ENCODE data around the gene LKAAEAR1.
A peak's percentile ranks its signal among the peaks of the same experiment; 100 is the strongest.

LKAAEAR1 gene

DNA sequence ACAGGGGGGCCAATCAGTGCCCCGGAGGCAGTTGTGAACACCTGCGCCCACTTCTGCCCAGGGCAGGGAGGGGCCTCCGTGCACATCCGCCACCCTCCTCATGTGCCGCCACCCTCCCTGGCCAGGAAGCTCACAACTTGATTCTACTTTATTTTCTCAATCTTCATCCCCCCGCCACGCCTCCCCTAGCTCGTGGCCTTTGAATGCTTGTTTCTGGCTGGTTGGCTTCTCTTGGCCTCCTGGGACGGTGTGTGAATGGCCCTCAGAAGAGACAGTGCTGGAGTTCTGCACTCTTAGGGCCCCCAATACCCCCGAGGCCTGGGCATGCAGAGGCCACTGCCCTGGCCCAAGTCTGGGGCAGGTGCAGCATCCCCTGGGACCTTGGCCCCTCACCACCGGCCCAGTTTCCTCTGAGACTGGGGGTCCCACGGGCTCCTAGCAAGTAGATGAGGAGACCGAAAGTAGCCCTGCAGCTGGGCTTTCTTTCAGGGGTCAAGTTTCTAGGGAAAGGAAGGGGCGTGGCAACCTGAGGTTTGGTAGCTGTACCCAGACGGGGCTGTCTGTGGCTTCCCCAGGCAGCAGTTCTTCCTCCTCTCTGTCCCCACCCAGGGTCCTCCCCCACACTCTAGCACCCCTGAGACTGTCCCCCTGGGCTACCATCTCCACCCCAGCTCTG lies 6.2 kb downstream of the LKAAEAR1 start:
- peak; percentile 34 to 69 (median 58) for DNase-seq

DNA sequence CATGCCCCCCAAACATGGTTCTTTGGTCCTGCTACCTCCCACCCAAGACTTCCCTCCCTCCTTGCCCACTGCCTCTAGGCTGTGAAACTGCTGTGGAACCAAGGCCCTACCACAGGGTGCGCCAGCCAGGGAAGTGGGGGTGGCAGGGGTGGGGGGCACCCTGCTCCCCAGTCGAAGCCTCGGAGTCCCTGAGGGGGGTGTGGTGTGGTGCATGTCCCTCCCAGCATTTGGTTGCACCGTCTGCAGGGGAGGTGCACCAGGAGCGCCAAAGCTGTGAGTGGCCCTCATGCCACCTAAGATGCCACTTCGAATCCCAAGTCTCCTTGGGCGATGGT lies 6.7 kb downstream of the LKAAEAR1 start:
- DNase-seq, result peak in 1 of 6 experiments; percentile 49

DNA sequence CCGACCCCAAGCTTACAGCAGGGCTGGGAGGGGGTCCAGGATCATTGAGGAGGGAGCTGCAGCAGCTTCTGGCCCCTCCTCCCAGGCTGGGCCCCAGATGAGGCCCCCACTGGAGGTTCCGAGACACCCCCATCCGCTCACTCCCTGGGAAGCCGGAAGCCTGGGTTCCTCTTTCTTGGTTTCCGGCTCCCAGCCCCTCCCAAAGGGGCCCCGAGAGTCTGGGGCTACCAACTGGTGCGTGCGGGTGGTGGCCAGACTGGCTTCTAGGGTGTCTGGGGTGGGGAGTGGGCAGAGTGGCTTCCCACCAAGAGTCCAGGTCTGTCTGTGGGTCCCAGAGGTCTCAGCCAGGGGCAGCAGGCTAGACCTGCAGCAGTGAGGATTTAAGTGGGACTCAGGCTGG lies 7.1 kb downstream of the LKAAEAR1 start:
- peak in 3 of 6 experiments; percentile 9 to 44 (median 22) for DNase-seq

DNA sequence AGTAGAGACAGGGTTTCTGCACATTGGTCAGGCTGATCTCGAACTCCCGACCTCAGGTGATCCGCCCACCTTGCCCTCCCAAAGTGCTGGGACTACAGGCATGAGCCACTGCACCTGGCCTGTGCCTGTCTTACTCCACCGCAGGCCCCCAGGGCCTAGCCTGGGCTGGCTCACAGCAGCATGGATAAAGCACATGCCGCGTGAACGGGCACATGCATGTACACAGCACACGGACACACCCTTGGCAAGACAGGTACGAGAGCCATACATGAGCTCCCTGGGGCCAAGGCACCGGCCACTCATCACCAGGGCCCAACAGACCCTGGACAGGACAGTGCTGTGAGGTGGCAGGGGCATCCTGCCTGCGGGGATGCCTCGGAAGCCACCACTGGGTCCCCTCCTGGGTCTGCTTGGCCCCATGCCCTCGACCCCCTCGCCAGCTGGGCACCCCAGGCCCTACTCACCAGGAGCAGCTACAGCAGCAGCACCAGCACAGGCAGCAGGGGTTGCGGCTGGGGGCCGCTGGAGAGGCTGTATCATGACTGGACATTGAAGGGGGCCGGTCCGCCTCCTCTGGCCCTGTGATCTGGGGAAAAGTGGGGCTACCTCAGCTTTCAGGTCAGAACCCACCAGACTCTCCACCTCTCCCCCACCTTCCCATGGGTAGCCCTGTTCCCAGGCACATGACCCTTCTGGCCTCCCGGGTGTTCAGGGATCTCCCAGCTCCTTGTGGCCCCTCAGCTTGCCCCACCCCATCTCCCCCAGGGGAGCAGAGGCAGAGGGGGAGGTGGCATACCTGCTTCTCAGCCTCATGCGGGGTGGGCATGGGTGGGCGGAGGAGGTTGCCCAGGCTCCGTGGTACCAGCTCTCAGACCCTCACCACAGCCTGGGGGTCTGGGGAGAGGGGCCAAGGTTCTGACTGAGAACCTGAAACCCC lies 7.9 kb downstream of the LKAAEAR1 start:
- no peak for DNase-seq

DNA sequence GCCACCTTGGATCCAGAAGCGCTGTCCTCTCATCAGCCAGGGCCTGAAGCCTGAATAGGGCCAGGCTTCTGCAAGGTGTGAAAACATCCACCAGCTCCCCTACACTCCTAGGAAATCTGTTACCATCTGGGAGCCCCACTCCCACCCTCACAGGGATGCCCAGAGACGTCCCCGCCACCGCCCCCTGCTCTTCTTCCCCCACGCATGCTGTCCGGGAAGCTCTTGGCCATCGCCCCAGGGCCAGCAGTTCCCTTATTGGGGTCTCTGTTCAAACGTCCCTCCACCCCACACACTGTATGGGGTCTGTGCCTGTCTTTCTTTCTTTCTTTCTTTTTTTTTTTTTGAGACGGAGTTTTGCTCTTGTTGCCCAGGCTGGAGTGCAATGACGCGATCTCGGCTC lies 8.6 kb downstream of the LKAAEAR1 start:
- no peak for DNase-seq

DNA sequence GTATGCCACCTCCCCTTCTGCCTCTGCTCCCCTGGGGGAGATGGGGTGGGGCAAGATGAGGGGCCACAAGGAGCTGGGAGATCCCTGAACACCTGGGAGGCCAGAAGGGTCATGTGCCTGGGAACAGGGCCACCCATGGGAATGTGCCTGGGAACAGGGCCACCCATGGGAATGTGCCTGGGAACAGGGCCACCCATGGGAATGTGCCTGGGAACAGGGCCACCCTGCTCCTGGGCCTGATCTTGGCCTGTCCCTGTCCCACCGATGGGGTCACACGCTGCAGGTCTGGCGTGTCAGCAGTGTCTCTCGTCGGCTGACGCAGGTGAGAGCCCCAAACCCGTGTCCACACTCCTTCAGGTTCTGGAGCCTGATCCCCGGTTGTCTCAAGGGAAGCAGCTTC lies 9.2 kb downstream of the LKAAEAR1 start:
- no peak for DNase-seq

DNA sequence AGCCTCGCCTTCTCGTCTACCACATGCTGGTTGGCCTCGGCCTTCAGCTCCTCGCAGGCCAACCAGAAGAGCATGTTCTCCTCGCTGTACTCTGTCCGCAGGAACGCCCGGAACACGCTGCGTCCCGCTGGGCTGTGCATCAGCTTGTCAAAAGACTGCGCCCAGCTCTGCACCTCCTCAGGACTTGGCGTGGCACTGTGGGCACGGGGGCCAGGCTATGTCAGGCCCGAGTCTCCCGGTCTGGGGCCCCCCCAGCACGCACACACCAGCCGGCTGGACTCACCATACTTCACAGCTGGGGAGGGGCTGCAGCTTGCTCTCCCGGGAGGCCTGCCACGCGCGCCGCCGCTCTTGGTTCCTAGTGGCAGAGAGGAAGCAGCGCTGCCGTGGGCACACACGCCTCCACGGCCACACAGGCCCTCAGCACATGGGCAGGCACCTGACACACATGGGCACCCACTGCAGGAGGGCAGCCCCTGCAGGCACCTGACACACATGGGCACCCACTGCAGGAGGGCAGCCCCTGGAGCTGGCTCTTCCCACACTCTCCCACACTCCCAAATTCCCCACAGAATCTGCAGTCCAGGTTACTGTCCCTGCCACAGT lies 9.9 kb downstream of the LKAAEAR1 start:
- no peak for DNase-seq

DNA sequence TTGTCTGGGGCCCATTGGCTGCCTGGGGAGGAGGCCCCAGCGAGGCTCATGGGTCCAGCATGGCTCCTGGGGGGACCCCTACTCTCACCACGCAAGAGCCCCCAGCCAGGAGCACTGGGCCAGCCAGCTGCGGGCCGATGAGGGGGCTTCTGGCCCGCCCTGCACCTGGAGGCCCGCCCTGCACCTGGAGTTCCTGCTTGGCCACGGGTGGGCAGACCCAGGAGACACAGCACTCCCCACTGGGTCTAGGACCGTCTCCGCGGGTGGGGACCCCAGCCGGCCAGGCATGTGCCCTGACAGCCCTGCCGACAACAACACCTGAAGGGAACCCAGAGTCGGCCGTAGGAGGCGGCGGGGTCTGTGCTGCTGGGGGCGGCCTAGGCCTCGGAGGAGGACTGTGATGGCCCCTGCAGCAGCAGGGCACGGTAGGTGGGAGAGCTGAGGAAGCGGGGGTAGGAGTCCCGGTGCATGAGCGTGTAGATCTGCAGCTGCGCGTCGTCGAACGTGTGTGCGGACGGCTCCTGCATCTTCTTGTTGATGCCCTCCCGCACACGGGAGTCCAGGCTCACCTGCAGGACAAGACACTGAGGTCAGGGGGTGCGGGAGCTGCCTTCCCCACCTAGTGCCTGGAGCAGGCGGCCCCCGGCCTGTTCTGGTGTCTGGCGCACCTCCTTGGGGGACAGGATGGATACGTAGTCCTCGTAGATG lies 10.6 kb downstream of the LKAAEAR1 start:
- no peak for DNase-seq

DNA sequence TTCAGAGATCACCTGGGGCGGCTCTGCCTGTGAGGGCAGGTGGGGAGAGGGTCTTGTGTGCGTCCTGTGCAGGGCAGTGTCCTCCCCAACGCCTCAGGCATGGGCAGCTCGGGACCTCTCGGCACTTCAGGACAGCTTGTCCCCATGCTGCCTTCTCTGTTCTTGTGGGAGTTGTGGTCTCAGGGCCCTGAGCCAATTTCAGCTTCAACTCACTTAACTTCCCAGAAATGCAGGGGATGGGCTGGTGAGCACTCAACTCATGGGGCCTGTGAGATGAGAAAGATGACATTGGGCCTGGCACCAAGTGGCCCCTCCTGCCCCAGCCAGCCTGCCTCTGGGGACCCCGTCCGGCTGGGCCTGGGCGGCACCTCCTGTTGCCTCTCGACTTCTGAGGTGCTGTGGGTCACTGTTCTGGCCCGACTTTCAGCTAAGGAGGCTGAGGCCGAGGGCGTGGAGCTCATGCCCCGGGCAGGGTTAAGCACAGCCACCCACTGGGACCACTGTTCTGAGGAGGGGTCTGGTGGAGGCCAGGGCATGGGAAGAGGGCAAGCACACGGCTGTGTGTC lies 11.6 kb downstream of the LKAAEAR1 start:
- no peak for DNase-seq

DNA sequence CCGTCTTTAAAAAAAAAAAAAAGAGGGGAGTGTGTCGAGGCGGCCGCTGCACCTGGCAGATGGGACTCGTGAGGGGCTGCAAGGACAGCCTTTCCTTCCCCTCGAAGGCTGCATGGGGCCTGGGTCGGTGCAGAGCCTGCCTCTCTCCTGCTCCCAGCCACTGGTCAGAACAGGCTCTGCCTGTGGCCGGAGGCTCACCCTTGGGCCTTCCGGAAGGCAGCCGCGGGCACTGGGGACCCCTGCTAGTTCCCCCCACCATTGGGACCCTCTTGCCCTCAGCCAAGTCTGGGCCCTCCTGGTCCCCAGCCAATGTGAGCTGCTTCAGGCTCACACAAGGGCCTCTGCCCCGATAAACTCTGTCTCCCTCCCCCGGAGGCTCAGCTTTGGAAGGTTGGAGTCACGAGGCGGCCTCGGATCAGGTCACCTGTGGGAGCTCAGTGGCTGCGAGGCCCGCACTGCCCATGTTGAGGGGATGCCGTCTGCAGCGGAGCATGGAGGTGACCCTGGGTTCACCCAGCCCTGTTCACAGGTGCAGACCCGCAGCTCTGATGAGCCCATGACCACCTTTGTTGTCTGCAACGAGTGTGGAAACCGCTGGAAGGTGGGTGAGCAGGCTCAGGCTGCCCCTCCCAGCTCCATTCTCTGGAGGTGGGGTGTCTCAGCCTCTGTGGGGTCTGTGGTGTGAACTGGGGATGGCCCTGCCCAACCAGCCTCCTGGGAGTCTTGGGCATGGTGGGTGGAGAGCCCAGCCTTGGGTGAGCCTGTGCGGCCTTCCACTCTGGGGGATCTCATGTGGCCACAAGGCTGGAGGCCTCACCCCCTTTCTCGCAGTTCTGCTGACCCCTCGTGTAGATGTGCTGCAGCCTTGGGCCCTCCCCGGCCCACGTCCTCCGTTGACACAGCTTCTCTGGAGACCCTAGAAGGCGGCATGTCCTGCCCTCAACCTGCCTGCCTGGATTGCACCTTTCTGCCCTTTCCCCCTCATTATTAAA lies 12.6 kb downstream of the LKAAEAR1 start:
- DNase-seq, result no peak

DNA sequence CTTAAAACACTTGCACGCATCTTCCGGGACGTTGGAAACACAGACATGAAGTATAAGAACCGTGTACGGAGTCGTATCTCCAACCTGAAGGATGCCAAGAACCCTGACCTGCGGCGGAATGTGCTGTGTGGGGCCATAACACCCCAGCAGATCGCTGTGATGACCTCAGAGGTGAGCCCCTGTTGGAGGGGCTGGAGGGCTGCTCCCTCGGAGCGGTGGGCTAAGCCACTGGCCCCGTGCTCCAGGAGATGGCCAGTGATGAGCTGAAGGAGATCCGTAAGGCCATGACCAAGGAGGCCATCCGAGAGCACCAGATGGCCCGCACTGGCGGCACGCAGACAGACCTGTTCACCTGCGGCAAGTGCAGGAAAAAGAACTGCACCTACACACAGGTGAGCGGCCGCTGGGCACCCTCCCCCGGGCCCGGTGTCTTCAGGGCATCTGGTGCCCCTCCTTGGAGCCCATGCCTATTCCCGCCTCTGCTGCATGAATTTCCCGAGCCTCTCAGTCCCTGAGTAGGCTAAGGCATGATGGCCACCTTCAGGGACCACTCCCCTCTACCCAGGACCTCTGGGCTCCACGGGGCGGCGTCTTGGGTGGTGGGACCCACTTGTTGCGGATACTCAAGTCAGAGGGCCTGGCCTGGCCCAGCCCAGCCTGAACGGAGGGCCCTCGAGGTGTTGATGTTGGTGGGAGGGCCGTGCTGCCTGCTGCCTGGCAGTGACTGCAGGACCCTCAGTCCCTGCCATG lies 13.8 kb downstream of the LKAAEAR1 start:
- DNase-seq, result no peak

DNA sequence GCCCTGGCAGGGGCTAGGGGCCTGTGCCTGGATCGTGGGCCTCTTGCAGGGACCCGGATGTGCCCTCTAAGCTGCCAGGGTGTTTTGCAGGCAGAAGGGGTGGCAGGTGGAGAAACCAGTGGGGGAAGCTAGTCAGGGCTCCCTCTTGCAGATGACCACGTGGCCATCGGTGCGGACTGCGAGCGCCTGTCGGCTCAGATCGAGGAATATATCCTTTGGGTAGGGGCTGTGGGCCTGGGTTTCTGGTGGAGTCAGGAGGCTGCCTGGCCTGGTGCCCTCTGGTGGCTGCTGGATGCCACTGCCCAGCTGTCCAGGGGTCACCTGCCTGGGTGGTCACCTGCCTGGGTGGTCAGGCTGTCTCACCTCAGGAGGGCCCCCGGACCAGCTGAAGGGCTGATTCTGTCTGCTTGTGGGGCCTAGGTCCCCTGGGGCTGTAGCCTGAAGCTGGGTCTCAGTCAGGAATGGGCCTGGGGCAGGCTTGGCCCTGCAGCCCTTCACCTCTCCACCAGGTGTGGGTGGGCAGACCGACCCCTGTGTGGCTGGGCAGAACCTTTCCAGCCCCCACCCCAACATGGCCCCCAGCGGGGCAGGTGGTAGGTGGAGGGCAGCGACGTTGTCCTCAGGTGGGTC lies 14.5 kb downstream of the LKAAEAR1 start:
- DNase-seq, result no peak

DNA sequence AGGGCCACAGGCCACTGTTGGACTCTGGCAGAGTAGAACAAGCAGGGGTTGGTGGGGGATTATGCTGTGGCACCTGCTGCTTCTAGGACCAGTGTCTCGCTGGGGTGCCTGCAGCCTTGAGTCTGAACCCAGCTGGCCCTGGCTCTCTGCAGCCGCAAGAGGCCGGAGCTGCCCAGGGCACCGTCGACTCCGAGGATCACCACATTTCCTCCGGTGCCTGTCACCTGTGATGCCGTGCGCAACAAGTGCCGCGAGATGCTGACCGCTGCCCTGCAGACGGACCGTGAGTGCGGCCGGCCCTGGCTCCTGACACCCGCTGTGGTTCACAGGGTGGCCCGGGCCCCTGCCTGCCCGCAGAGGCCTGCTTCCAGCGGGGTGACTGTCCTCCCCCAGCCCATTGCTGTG lies 15.0 kb downstream of the LKAAEAR1 start:
- no peak for DNase-seq

DNA sequence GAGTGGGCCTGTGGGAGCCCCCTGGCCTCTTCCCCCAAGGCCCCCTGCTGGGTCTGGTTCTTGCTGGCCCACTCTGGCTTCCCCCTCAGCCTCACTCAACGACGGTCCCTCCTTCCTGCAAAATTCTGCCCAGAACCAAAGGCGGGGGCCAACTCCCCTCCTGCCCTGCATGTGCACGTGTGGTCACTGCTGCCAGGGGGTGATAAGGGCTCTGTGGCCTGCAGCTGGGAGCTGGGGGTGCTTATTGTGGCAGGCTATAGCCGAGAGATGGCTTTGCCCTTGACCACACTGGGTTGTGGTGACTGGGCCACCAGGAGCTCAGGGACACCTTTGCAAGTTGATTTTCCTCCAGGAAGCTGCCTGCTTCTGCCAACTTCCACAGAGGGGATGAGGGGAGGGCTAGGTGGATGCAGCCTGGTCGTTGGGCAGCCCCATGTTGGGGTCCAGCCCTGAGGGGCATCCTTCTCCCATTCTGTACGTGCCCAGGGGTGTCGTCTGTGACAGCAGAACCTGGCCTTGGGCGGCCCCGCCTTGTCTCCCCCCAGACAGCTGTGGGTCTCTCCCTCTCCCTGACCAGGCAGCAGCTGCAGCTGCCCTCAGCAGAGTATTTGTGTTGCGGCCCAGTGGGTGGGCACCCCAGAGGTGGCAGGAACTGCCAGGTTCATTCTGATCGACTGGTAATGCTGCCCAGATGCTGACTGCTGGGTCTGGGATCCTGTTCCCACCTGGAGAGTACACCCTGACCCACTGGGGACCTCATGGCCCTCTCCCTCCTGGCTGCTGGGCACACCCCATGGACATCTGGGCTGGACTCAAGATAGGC lies 15.6 kb downstream of the LKAAEAR1 start:
- DNase-seq, result no peak

DNA sequence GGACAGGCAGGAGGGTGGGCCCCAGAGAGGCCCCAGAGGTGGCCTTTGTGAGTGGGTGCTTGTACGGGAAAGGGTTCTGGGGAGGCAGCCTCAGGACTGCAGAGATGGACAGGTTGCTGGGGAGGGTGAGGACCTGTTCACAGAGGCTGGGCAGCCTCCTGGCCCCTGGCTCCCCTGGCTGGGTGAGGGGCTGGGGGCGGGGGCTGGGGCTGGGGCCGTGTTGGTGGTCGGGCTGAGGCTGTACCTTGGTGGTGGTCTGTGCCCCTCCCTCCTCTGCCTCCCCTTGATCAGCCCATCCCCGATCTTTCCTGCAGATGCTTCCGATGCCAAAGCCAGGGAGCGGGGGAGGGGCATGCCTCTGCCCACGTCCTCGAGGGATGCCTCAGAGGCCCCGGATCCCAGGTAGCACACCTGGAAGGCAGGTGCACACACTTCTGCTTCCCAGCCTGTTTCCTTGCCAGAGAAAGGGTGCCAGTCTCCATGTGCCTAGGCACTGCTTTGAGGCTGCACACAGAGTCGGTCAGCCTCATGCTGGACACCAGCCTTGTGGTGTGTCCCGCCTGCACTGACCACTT lies 16.4 kb downstream of the LKAAEAR1 start:
- no peak for DNase-seq

DNA sequence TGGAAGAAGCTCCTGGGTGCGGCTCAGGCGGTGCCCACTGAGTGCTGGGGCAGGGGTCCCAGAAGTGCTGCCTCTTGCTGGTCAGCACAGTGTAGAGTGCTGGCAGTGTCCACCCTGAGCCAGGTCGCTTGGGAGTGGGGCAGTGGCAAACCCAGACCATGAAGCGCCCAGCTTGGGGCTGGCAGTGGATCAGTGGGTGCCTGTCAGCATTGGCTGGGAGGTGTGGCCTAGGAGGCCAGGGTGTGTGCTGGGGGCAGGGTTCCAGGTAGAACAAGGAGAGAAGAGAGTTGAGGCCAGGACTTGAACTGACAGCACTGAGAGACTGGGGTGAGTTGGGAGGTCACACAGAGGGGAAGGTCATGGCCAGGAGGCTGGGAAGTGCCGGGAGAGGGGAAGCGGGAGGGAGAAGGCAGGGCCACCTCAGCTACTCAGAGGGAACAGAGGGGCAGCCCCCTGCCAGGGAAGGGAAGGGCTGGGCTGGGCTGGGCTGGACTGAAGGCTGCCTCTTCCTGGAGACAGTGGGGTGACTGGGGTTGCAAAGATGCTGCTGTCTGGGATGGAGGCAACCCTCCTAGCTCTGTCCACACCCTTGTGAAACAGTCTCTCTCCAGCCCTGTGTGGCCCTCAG lies 17.1 kb downstream of the LKAAEAR1 start:
- no peak for DNase-seq

DNA sequence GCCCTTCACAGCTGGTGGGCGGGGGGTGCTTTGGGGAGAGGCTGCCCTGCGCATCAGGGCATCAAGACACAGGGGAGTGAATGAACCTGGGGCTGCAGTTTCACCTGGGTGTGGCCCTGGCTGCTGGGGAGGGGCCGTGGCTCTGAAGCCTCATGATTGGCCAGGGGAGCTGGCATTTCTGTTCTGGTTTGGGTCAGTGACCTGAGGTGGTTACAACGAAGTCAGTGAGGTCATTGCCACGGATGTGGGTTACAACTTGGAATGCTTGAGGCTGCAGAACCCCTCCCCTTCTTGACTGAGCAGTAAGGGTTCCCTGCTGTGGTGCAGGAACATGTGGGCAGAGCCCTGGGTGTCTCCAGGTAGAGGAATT lies 18.2 kb downstream of the LKAAEAR1 start:
- peak in 4 of 6 experiments; percentile 21 to 40 (median 28) for DNase-seq

All from stimulated activated naive CD4-positive, alpha-beta T cell (primary cell).